ENCODE results near the gene HNRNPA1. TPM values are rescaled to one million over a fixed set of nuclear protein-coding genes. Genes with fewer than 3 reads are reported as not detected.
"Not testable (repeated sequence)": the region's sequence is repeated elsewhere in the genome, so short reads cannot be mapped to it uniquely, and the experiment has no call there.

HNRNPA1 gene
- total and polyA plus RNA-seq, 2 donors (not counting 1 experiment from before 2014, with no cell fraction given) = 631 to 1,040 TPM

- peaks cover 49% of the 10 kb centered on the region for H3K4me1 Mint-ChIP-seq
- Histone ChIP-seq H3K27me3 (replicated peaks in 1 of 4; ENCODE audit: control extremely low read depth in 1 of 4, control insufficient read depth in 3 of 4, insufficient read depth in 4 of 4, low read length in 3 of 4) (no peaks in the 10 kb centered on the region), H3K27ac (ENCODE audit: low read length in 2 of 2) (peak within 1 kb of the TSS; percentile 96 to 97), H3K9me3 (ENCODE audit: control extremely low read depth in 1 of 3, control insufficient read depth in 2 of 3, insufficient read depth in 1 of 3, low read length in 2 of 3) (no peaks in the 10 kb centered on the region), H3K4me2 (replicated peaks; ENCODE audit: low read depth, low read length, poor library complexity, severe bottlenecking) (peak within 1 kb of the TSS; percentile 93), H3K79me2 (ENCODE audit: control insufficient read depth, insufficient read depth, low read length) (peaks cover 73% of the 10 kb centered on the region), H3K36me3 (replicated peaks in 1 of 2; ENCODE audit: control extremely low read depth in 1 of 2, control insufficient read depth in 1 of 2, extremely low read depth in 1 of 2, insufficient read depth in 2 of 2, low read length in 1 of 2) (peaks cover 2 to 33% of the 10 kb centered on the region in 2 experiments), H2AFZ (ENCODE audit: insufficient read depth, low read depth, low read length, poor library complexity, severe bottlenecking) (peak within 1 kb of the TSS; percentile 81), H4K20me1 (ENCODE audit: control insufficient read depth, insufficient read depth, low read length, poor library complexity, severe bottlenecking) (peaks cover 30% of the 10 kb centered on the region), H3K4me1 (ENCODE audit: control insufficient read depth in 2 of 2, insufficient read depth in 2 of 2, low read length in 2 of 2) (peaks cover 50 to 54% of the 10 kb centered on the region in 2 donors), H3K9ac (ENCODE audit: low read length) (peak within 1 kb of the TSS; percentile 99), H3K4me3 (ENCODE audit: control extremely low read depth in 1 of 5, extremely low read depth in 1 of 5, insufficient read depth in 1 of 5, low read depth in 2 of 5, low read length in 4 of 5) (peak within 1 kb of the TSS; percentile 79 to 99 (median 99))
- TF ChIP-seq CTCF (IDR thresholded peaks at IDR 0.05) = no peak
- no peak for TF ChIP-seq EZH2 (IDR thresholded peaks at IDR 0.05; ENCODE audit: borderline replicate concordance, insufficient read depth, low read depth, low read length, poor library complexity, severe bottlenecking)
- peak; percentile 100 for DNase-seq
- peak; percentile 68 for ATAC-seq (ENCODE audit: low read depth)
- H3K4me3 Mint-ChIP-seq = no peak within 1 kb of the TSS
- H3K9me3 Mint-ChIP-seq (ENCODE audit: insufficient read depth) = no peaks in the 10 kb centered on the region
- under 1% methylated on average over 41 of the region's 49 CpGs for WGBS (ENCODE audit: insufficient coverage)
- H3K27me3 Mint-ChIP-seq = no peaks in the 10 kb centered on the region
- ChIA-PET POLR2A (interaction anchor here (0.6 to 2.8 kb wide), 13 partner anchors 10 to 901 kb away, joined by 3 to 23 read pairs (median 6); partner anchors contain the start of genes COPZ1, NFE2 and SP1), CTCF (interaction anchor here (0.5 to 3.3 kb wide), 16 partner anchors 10 to 925 kb away, joined by 3 to 22 read pairs (median 4); partner anchors contain the start of gene COPZ1)
- no peak within 1 kb of the TSS for H3K27ac Mint-ChIP-seq
- intact Hi-C loops (cut with micrococcal nuclease) = loop anchor here (1.0 to 5.0 kb wide), 8 partner anchors 21 to 553 kb away; partner anchors contain the start of genes CALCOCO1, COPZ1, HOXC8 and NCKAP1L
Measured at GRCh38 chr12:54279632-54280467, 676 bp upstream of the HNRNPA1 start, which contains the start of gene CBX5. Gene CBX5 (minus strand): TSS chr12:54280122. CDS start chr12:54257650, 22,472 bp downstream.

- Histone ChIP-seq H3K9ac (ENCODE audit: low read length) (peak overlapping the region; percentile 99), H3K36me3 (replicated peaks in 1 of 2; ENCODE audit: control extremely low read depth in 1 of 2, control insufficient read depth in 1 of 2, extremely low read depth in 1 of 2, insufficient read depth in 2 of 2, low read length in 1 of 2) (peaks cover 2 to 46% of the 10 kb centered on the region in 2 experiments), H3K27ac (ENCODE audit: low read length in 2 of 2) (peak overlapping the region; percentile 96 to 97), H3K4me3 (ENCODE audit: control extremely low read depth in 1 of 5, extremely low read depth in 1 of 5, insufficient read depth in 1 of 5, low read depth in 2 of 5, low read length in 4 of 5) (peak overlapping the region; percentile 79 to 99 (median 99)), H4K20me1 (ENCODE audit: control insufficient read depth, insufficient read depth, low read length, poor library complexity, severe bottlenecking) (peaks cover 40% of the 10 kb centered on the region), H3K4me2 (replicated peaks; ENCODE audit: low read depth, low read length, poor library complexity, severe bottlenecking) (peak overlapping the region; percentile 93), H3K4me1 (ENCODE audit: control insufficient read depth in 2 of 2, insufficient read depth in 2 of 2, low read length in 2 of 2) (peaks cover 58 to 64% of the 10 kb centered on the region in 2 donors), H3K79me2 (ENCODE audit: control insufficient read depth, insufficient read depth, low read length) (peaks cover 59% of the 10 kb centered on the region), H2AFZ (ENCODE audit: insufficient read depth, low read depth, low read length, poor library complexity, severe bottlenecking) (peak overlapping the region; percentile 43)
- ChIA-PET POLR2A (interaction anchor here (0.6 to 2.8 kb wide), 4 partner anchors 11 to 263 kb away, joined by 3 to 23 read pairs (median 6); partner anchors contain the start of gene COPZ1), CTCF (interaction anchor here (1.0 to 3.3 kb wide), 7 partner anchors 11 to 79 kb away, joined by 3 to 22 read pairs (median 4); partner anchors contain the start of gene COPZ1)
- H3K9me3 ChIP-seq (ENCODE audit: control extremely low read depth in 1 of 3, control insufficient read depth in 2 of 3, insufficient read depth in 1 of 3, low read length in 2 of 3); ATAC-seq (ENCODE audit: low read depth); DNase-seq; H3K27me3 ChIP-seq (replicated peaks in 1 of 4; ENCODE audit: control extremely low read depth in 1 of 4, control insufficient read depth in 3 of 4, insufficient read depth in 4 of 4, low read length in 3 of 4); H3K4me3 Mint-ChIP-seq; H3K9me3 Mint-ChIP-seq (ENCODE audit: insufficient read depth); H3K27me3 Mint-ChIP-seq; H3K27ac Mint-ChIP-seq: not testable (repeated sequence)
- intact Hi-C loops (cut with micrococcal nuclease) = loop anchor here (5.0 kb wide), 1 partner anchor 274 kb away; the partner anchor contains the start of gene HOXC8
- H3K4me1 Mint-ChIP-seq = peaks cover 52% of the 10 kb centered on the region
- 3% methylated on average over 5 of the region's 10 CpGs for WGBS (ENCODE audit: insufficient coverage)
Measured at GRCh38 chr12:54281261-54281638, 724 bp downstream of the HNRNPA1 start.

GRCh38 chr12:54281694-54282093 is 1.2 kb downstream of the HNRNPA1 start:
- no CpG with 5 or more reads among the region's 4 CpGs for WGBS (ENCODE audit: insufficient coverage)
- not testable (repeated sequence) for H3K27me3 ChIP-seq (replicated peaks in 1 of 4; ENCODE audit: control extremely low read depth in 1 of 4, control insufficient read depth in 3 of 4, insufficient read depth in 4 of 4, low read length in 3 of 4); H3K27ac Mint-ChIP-seq; H3K9me3 ChIP-seq (ENCODE audit: control extremely low read depth in 1 of 3, control insufficient read depth in 2 of 3, insufficient read depth in 1 of 3, low read length in 2 of 3); H3K4me3 Mint-ChIP-seq; H3K9me3 Mint-ChIP-seq (ENCODE audit: insufficient read depth); H3K27me3 Mint-ChIP-seq; DNase-seq; ATAC-seq (ENCODE audit: low read depth); H2AFZ ChIP-seq (ENCODE audit: insufficient read depth, low read depth, low read length, poor library complexity, severe bottlenecking)
- POLR2A ChIA-PET = interaction anchor here (0.6 to 2.8 kb wide), 4 partner anchors 10 to 264 kb away, joined by 3 to 23 read pairs (median 6); partner anchors contain the start of gene COPZ1
- H3K9ac ChIP-seq (ENCODE audit: low read length) = peak overlapping the region; percentile 99
- H3K79me2 ChIP-seq (ENCODE audit: control insufficient read depth, insufficient read depth, low read length) = peaks cover 54% of the 10 kb centered on the region
- intact Hi-C loops (cut with micrococcal nuclease) = loop anchor here (5.0 kb wide), 1 partner anchor 274 kb away; the partner anchor contains the start of gene HOXC8
- CTCF ChIA-PET = interaction anchor here (1.0 to 3.3 kb wide), 6 partner anchors 11 to 77 kb away, joined by 3 to 22 read pairs (median 6); partner anchors contain the start of gene COPZ1
- peaks cover 58 to 63% of the 10 kb centered on the region in 2 donors for H3K4me1 ChIP-seq (ENCODE audit: control insufficient read depth in 2 of 2, insufficient read depth in 2 of 2, low read length in 2 of 2)
- peak overlapping the region; percentile 93 for H3K4me2 ChIP-seq (replicated peaks; ENCODE audit: low read depth, low read length, poor library complexity, severe bottlenecking)
- peak overlapping the region; percentile 96 to 97 for H3K27ac ChIP-seq (ENCODE audit: low read length in 2 of 2)
- peaks cover 2 to 50% of the 10 kb centered on the region in 2 experiments for H3K36me3 ChIP-seq (replicated peaks in 1 of 2; ENCODE audit: control extremely low read depth in 1 of 2, control insufficient read depth in 1 of 2, extremely low read depth in 1 of 2, insufficient read depth in 2 of 2, low read length in 1 of 2)
- peaks cover 51% of the 10 kb centered on the region for H3K4me1 Mint-ChIP-seq
- peak overlapping the region; percentile 79 to 99 (median 99) for H3K4me3 ChIP-seq (ENCODE audit: control extremely low read depth in 1 of 5, extremely low read depth in 1 of 5, insufficient read depth in 1 of 5, low read depth in 2 of 5, low read length in 4 of 5)
- peaks cover 40% of the 10 kb centered on the region for H4K20me1 ChIP-seq (ENCODE audit: control insufficient read depth, insufficient read depth, low read length, poor library complexity, severe bottlenecking)
